HG03575 (cell line): ENCODE data around the gene FLNA.
"Not testable (repeated sequence)": the region's sequence is repeated elsewhere in the genome, so short reads cannot be mapped to it uniquely, and the experiment has no call there.

Experiments
- ATAC-seq: cut with Tn5 transposase; IDR thresholded peaks from one replicate; pipeline ENCODE4 v1.9.1; 2021; ENCODE audit not compliant: unreplicated experiment, insufficient number of reproducible peaks, low FRiP score; ENCODE audit errors: extremely low read depth

FLNA gene

DNA sequence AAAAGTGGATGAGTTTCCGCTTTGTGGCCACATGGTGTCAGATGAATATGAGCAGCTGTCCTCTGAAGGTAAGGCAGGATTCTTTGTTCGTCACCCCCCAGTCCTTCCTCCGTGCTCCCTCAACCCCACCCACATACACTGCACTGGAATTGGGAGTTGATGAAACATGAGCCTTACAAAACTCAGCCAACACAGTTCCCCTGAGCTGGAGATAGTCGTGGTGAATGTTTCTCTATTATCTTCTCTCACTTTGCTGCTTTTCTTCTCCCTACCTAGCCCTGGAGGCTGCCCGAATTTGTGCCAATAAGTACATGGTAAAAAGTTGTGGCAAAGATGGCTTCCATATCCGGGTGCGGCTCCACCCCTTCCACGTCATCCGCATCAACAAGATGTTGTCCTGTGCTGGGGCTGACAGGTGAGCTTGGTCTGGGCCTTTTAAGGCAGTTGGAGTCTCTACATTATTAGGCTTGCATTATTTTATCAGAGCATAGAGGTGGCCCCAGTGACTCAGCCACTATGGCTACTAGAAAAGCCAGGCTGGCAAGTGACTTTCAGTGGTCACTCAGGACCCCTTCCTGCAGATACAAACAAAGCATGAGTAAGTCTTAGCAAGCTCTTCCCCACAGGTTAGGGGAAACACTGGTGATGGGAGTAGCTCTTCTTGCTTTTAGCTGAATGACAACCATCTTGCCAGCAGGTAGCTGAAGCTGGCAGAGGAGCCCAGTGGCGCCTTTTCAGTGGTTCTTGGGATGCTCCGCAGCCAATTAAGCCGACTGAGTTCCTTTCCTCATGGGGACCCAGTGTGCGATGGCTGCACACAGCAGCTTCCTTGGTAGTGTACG lies 25.3 kb upstream of the FLNA start:
- no peak for ATAC-seq

DNA sequence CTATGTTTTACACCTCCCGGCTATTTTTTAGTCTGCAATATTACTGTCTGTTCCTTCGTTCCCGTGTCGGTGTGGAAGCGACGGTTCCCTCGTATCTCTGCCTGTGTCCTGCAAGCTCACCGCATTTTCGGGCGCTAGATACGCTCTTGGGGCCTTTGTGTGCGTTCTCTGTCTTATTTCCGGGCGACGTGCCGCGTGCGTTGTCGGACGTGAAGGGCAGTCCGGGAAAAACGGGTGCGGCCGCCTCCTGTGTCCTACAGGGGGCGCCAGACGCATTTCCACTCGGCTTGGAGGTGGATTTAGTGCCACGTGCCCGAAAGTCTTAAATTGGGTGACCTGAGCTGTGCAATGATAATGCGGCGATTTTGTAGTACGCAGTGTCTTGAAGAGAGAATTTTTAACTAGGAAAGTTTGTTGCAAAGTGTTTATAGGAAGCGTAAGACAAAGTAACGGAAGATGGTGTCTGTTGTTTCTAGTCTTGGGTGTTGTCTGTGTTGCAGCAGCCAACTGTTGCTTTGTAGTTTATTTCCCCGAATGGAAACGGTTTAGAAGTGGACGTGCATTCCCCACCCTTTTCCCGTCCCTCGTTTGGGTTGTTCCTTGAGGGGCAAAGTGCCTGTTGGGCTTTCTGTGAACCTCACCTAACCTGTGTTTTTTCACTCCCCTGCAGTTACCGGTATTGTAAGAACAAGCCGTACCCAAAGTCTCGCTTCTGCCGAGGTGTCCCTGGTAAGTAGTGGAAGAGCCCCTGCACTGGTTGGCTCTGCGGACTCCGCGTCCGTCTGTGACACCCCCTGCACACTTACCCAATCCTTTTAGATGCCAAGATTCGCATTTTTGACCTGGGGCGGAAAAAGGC lies 24.5 kb upstream of the FLNA start:
- ATAC-seq: no peak

DNA sequence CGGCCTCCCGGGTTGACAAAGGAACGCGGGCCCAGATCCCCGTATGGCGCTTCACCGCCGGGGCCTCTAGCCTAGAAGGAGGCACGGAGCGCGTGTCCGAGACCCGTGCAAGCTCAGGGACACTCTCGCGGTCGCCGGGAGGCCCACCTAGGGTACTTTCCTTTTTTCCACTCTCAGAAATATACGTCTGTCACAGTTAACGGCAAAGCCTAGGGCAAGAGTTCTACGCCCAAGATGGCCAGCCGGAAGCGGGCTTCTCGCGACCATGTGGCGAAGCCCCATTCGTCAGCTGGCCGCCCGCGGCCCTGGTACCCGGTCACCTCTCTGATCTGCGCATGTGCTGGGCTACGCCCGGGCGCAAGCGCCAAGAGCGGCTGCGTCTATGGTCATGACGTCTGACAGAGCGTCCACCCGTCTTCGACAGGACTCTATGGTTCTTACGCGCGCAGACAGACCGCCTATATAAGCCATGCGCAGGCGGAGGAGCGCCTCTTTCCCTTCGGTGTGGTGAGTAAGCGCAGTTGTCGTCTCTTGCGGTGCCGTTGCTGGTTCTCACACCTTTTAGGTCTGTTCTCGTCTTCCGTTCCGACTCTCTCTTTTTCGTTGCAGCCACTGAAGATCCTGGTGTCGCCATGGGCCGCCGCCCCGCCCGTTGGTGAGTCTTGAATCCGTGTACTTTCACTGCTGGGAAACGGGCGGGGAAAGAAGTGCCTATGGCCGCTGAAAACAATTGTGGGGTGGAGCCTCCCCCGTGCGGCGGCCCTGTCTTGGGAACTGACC lies 23.6 kb upstream of the FLNA start, which contains the start of gene RPL10:
Gene RPL10 (plus strand): TSS at position 490 of the 780 bp plus-strand sequence. CDS start 143 bp downstream, at position 633.
- ATAC-seq: no peak

- no peak for ATAC-seq
Observed at GRCh38 chrX:154396973-154397887, 22.8 kb upstream of the FLNA start.

DNA sequence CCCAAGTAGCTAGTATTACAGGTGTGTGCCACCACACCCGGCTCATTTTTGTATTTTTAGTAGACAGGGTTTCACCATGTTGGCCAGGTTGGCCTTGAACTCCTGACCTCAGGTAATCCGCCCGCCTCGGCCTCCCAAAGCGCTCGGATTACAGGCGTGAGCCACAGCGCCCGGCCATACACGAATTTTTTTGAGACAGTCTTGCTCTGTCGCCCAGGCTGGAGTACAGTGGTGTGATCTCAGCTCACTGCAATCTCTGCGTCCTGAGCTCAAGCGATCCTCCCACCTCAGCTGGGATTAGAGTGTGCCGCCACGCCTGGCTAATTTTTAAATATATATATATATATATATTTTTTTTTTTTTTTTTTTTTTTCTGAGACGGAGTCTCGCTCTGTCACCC lies 21.9 kb upstream of the FLNA start:
- ATAC-seq: not testable (repeated sequence)

DNA sequence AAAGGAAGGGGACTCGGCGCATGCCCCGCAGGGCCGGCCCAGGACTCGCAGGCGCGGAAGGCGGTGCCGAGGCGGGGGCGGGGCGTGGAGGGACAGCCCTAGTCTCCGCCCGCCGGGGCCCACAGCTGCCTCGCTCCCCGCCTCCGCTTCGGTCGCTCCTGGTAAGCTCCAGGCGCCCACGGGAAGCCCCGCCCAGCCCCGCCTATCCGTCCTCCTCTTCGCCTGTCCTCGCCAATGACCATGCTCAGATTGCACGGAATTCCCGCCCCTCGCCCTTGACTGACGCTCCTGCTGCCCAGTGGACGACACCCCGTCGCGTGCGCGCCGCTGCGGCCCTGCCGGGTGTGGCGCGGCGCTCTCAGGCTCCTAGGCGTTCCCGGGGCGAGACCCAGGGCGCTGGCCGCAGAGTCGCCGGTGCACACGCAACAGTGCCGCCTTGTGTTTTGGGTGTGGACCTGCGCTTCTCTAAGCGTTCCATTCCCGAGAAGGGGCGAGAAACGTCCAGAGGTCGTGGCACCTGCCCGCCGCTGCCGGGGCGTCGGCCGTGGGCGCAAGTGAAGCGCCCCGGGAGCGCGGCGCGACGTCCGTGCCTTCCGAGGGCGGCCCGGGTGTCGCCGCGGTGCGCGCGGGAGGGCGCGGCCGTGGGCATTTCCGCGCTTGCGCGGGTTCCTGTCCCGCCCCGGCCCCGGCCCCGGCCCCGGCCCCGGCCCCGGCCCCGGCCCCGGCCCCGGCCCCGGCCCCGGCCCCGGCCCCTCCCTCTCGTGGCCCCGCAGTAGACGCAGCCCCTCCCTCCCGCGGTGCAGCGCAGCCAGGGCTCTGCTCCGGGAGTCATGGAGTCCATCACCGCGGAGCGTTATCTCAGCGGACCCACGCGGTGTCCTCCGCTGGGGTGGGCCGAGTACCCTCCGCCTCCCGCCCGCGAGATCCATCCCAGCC lies 15.6 kb upstream of the FLNA start:
- ATAC-seq: not testable (repeated sequence)

DNA sequence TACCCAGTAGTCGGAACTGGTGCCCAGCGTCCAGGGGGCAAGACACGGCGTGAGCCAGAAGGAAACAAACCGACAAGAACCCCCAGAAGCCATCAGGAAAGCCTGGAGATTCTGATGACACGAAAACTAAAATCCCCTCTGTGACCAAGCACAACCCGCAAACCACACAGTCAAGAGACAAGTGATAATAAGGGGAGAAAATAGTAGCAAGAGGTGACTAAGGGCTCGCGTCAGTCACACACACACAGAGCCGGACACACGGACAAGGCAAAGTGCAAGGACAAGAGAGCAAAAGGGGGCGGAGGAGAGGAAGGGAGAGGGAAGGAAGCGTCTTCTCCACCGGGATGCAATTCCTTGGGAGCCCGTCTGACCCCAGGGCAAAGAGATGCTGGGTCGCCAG lies 14.2 kb upstream of the FLNA start:
- ATAC-seq: not testable (repeated sequence)

- ATAC-seq: not testable (repeated sequence)
Observed at GRCh38 chrX:154388094-154388493, 13.7 kb upstream of the FLNA start.

- ATAC-seq: no peak
Observed at GRCh38 chrX:154384284-154384892, 10.0 kb upstream of the FLNA start.

DNA sequence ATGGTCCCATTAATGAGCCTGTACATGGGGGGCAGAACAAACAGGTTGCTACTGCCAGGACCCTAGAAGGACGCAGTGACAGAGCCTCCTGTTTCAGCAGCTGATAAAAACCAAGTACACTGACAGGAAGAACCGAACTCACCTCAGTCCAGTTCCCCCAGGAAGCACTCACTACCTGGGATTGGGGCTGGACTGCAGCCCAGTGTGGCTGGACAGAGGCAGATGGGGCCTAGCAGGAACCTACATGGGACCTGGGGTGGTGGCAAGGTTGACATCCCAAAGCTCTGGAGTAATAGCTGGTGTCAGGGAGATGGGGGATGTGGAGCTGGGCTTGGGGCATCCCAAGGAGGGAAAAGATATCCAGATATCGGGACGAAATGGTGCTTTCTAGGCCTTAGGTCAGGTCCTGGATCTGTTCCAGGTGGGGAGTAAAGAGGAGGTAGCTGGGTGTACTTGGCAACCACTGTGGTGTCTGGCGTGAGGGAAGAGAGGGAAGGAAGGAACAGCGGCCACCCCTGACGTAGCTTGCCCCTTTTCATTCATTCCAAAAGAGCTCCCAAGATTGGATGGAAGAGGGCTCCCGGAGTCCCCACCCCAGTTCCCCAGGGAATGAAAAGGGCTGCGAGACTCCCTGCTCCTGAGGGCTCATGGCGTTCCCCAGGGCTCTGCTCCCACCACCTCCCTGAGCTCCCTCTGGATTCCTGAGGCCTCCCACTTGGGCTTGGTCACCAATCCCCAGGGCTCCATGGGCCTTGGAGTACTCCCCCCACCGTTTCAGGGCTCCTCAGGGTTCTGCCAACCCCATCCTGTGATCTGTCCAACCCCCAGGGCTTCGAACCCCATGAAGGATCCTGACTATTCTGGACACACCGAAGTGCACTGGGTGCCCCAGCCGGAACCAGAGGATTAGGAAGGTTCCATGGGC lies 9.2 kb upstream of the FLNA start:
- no peak for ATAC-seq

GRCh38 chrX:154382483-154383069 lies 8.1 kb upstream of the FLNA start:
- ATAC-seq: no peak

DNA sequence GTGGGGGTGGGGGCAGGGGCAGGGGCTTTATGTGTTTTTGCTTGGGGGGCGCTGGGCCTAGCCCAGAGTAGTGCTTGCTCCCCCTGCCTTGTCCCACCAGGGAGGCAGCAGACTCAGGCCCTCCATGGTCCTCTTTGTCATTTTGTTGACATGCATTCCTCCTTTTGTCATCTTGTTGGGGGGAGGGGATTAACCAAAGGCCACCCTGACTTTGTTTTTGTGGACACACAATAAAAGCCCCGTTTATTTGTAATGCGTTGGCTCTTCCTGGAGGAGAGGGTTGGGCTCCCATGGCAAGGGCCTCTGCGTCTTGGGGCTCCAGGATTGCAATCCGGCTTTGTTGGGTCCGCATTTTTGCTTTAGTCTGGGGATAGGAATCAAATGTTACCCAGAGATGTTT lies 6.8 kb upstream of the FLNA start:
- ATAC-seq: no peak

- ATAC-seq: no peak
Observed at GRCh38 chrX:154380787-154381186, 6.4 kb upstream of the FLNA start.

GRCh38 chrX:154380153-154380552 lies 5.7 kb upstream of the FLNA start:
- ATAC-seq: no peak

GRCh38 chrX:154379569-154379951 lies 5.1 kb upstream of the FLNA start:
- ATAC-seq: no peak
